ENCODE results near the gene OOSP2. TPM values are rescaled to one million over a fixed set of nuclear protein-coding genes. Genes with fewer than 3 reads are reported as not detected.

OOSP2 gene
- total RNA-seq, 1 experiment from 2014 or later = not detected

- DNase-seq (ENCODE audit: low spot score) = no peak
Observed at GRCh38 chr11:60078745-60079144, 38.5 kb downstream of the OOSP2 start.

DNA sequence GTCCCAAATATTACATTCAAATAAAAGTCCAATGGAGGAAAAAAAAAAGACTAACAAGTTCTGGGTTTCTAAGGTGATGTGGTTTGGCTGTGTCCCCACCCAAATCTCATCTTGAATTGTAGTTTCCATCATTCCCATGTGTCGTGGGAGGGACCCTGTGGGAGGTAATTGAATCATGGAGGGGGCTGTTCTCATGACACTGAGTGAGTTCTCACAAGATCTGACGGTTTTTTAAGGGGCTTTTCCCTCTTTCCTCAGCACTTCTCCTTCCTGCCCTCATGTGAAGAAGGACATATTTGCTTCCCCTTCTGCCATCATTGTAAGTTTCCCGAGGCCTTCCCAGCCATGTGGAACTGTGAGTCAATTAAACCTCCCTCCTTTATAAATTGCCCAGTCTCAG, 40.3 kb downstream of the OOSP2 start:
- no peak for DNase-seq (ENCODE audit: low spot score)

DNA sequence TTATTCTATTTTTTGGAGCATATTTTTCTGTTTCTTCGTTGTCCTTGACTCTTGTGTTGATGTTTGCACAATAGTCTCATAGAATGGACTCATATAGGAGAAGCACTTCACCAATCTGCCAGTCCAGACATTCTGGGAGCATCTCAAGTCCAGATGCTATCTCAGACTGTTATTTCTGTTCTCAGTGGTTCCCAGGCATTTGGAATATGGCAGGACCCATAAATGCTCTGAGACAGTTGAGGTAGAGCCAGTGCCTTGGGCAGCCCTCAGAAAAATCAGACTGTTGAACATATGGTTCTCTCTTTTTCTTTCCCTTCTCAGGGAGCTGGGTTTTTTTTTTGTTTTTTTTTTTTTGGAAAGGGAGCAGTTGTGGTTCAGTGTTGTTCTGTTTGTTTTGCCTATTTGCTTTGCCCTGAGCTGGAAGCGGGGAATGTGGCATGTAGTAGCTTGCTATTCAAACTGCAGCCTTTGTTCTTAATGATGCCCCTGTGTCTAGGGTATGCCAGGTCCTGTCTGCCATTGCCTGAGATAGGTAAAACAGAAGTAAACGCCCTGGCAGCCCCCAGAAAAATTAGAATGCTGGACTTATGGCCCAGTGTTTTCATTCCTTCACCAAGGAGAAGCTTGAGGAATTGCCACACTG, 44.5 kb downstream of the OOSP2 start:
- no peak for DNase-seq (ENCODE audit: low spot score)

DNA sequence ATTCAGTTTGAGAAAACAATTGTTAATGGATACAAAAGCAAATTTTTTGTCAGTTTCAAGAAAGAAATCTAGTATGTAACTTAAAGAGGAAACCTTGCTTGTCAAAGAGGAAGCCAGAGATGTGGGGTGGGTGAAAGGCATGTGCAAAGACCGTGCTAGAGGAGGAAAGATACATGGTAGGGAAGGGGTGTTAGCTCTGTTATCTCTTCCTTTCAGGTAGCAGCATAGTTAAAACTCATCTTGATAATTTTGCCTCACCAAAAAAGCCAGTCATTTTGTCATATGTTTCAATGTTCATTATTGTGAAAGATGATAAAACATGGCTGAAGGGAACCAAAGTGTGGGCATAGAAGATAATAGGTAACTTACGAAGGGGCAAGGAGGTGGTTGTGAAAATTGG, 45.7 kb downstream of the OOSP2 start:
- DNase-seq (ENCODE audit: low spot score) = no peak

DNA sequence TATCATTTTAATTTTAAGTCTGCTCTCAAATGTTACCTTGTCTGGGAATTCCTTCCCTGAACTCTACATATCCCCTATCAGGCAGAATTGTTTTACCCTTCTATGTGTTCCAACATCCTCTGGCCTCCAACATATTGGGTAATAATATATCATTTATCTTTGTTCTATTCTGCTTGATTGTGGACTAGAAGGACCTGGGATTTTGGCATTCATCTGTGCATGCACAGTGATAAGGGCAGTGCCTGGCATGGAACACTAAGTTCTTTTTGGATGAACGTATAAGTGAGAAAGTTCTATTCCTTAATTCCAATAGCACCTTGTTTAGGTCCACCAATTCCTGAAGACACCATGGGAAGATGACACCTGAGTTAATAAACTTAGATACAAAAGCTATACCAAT, 47.0 kb downstream of the OOSP2 start:
- DNase-seq (ENCODE audit: low spot score) = no peak

DNA sequence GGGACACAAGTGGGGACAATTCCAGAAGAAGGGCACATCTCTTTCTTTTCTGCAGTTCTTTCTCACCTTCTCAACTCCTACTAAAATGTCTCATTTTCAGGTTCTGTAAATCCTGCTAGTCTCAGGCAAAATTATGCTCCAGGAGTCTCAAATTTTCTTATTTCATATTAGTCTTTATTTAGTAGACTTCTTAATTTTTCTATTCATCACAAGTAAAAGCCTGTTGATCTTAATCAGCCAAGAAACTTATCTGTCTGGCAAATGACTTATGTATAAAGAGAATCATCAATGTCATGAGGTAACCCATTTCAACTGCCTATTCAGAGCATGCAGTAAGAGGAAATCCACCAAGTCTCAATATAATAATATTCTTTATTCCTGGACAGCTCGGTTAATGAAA, 48.2 kb downstream of the OOSP2 start, which contains the start of gene MS4A2:
Gene MS4A2 (plus strand): TSS at position 301 of the 400 bp plus-strand sequence. CDS start 102 bp downstream, outside the sequence.
- no peak for DNase-seq (ENCODE audit: low spot score)

- DNase-seq (ENCODE audit: low spot score) = no peak
Observed at GRCh38 chr11:60095477-60096120, 55.4 kb downstream of the OOSP2 start.

DNA sequence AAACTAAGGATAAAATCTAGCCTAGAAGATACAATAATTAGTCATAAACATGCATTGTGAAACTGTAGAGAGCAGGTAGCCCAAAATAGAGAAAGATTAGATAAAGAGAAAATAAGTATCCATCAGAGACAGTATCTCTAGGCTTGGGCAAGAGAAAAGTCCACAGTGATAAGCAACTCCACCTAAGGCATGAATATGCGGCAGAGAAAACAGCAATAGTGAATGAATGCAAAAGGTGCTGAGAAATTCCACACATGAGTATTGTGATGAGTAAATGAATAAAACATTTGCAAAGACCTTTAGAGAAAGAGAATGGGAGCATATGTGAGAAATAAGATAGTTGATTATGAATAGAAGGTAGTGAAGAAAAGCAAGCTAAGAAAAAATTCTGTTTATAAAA, 57.0 kb downstream of the OOSP2 start:
- DNase-seq (ENCODE audit: low spot score) = no peak

Other genes with a start within 250 kb of the OOSP2 start
- 58.4 and 66.5 TPM in 2 replicates for gene MRPL16, start 229.6 kb upstream of the OOSP2 start, total RNA-seq (2014; rRNA removed; shearing (Covaris generic))
- gene CBLIF, start 194.9 kb upstream of the OOSP2 start, total RNA-seq (2014; rRNA removed; shearing (Covaris generic)) = not detected in 2 replicates
- 0.12 TPM in 1 of 2 replicates, not detected in the other for gene TCN1, start 173.9 kb upstream of the OOSP2 start, total RNA-seq (2014; rRNA removed; shearing (Covaris generic))
- gene OOSP3, start 161.6 kb upstream of the OOSP2 start, total RNA-seq (2014; rRNA removed; shearing (Covaris generic)) = not detected in 2 replicates
- not detected in 2 replicates for gene OOSP1, start 102.0 kb upstream of the OOSP2 start, total RNA-seq (2014; rRNA removed; shearing (Covaris generic))
- not detected in 2 replicates for gene OOSP4A, start 76.4 kb upstream of the OOSP2 start, total RNA-seq (2014; rRNA removed; shearing (Covaris generic))
- not detected in 2 replicates for gene OOSP4B, start 23.2 kb upstream of the OOSP2 start, total RNA-seq (2014; rRNA removed; shearing (Covaris generic))
- gene MS4A3, start 16.3 kb downstream of the OOSP2 start, total RNA-seq (2014; rRNA removed; shearing (Covaris generic)) = not detected in 2 replicates
- gene MS4A2, start 48.3 kb downstream of the OOSP2 start, total RNA-seq (2014; rRNA removed; shearing (Covaris generic)) = not detected in 2 replicates
- not detected in 2 replicates for gene MS4A6A, start 142.7 kb downstream of the OOSP2 start, total RNA-seq (2014; rRNA removed; shearing (Covaris generic))
- not detected in 2 replicates for gene MS4A4E, start 202.7 kb downstream of the OOSP2 start, total RNA-seq (2014; rRNA removed; shearing (Covaris generic))
- not detected in 2 replicates for gene MS4A4A, start 240.3 kb downstream of the OOSP2 start, total RNA-seq (2014; rRNA removed; shearing (Covaris generic))